ENCODE data around the gene C17orf50.

DNA sequence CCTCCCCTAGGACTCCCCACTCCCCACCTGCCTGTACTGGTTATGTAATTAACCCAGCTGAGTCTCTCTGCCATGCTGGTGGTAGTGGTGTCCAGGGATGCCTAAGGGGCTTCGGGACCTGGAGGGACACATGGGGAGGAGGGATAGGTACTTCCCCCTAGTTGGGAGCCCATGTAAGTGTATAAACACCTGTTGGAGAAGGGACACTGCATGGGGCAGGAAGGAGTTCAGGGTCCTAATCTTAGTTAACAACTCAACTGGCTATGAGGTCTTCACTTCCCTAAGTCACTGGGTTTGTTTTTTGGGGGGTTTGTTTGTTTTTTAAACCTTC, 27.9 kb upstream of the C17orf50 start:
- TF ChIP-seq, protein P1, sequence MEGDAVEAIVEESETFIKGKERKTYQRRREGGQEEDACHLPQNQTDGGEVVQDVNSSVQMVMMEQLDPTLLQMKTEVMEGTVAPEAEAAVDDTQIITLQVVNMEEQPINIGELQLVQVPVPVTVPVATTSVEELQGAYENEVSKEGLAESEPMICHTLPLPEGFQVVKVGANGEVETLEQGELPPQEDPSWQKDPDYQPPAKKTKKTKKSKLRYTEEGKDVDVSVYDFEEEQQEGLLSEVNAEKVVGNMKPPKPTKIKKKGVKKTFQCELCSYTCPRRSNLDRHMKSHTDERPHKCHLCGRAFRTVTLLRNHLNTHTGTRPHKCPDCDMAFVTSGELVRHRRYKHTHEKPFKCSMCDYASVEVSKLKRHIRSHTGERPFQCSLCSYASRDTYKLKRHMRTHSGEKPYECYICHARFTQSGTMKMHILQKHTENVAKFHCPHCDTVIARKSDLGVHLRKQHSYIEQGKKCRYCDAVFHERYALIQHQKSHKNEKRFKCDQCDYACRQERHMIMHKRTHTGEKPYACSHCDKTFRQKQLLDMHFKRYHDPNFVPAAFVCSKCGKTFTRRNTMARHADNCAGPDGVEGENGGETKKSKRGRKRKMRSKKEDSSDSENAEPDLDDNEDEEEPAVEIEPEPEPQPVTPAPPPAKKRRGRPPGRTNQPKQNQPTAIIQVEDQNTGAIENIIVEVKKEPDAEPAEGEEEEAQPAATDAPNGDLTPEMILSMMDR (IDR thresholded peaks at IDR 0.05; ENCODE audit: low read depth, low read length, poor library complexity, severe bottlenecking) = no peak
- TF ChIP-seq EZH2phosphoT487 (IDR thresholded peaks at IDR 0.05; ENCODE audit: borderline replicate concordance, low read length) = no peak

Data from DOHH2 (cell line).